ENCODE data around the gene P2RY2. TPM values are rescaled to one million over a fixed set of nuclear protein-coding genes. Genes with fewer than 3 reads are reported as not detected.

Gene P2RY2
- total RNA-seq, 1 experiment from 2014 or later, result 2.9 TPM

DNA sequence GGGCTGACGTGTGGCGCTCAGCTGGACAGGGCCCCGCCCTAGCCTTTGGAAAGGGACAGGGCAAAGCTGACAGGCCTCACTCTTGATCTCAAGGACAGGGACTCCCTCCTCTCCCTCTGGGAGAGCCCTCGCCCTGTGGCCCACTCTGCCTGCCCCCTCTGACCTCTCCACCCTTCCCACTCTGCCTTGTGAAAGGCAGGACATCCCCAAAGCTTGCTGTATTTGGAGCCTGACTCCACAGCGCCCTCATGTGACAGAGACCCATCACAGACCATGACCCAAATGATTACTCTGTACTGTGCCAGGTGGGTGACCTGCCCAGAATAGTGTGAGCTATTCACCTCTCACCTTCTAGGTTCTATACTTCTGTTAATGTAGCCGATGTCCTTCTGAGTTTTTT lies 18.8 kb downstream of the P2RY2 start:
- H3K4me2 ChIP-seq (ENCODE audit: low read length), result no peak overlapping the region
- H3K36me3 ChIP-seq (ENCODE audit: control insufficient read depth in 1 of 2, insufficient read depth in 2 of 2, low read length in 2 of 2), result no peaks in the 10 kb centered on the region
- H3K4me3 ChIP-seq (replicated peaks in 1 of 2; ENCODE audit: low read depth in 1 of 2, low read length in 2 of 2), result no peak overlapping the region
- H3K9me3 ChIP-seq (ENCODE audit: control insufficient read depth in 1 of 2, insufficient read depth in 1 of 2, low read depth in 1 of 2, low read length in 2 of 2), result no peaks in the 10 kb centered on the region
- POLR2A ChIA-PET, result interaction anchor here (0.6 kb wide), 1 partner anchor 71 kb away, joined by 3 read pairs; no protein-coding TSS in a partner anchor
- no peaks in the 10 kb centered on the region for H3K79me2 ChIP-seq (ENCODE audit: insufficient read depth, low read length)
- H3K9me2 ChIP-seq (ENCODE audit: insufficient read depth), result no peaks in the 10 kb centered on the region
- H3K27ac ChIP-seq (ENCODE audit: low read depth, low read length), result no peak overlapping the region
- H4K20me1 ChIP-seq (ENCODE audit: insufficient read depth), result no peaks in the 10 kb centered on the region
- CTCF ChIA-PET, result interaction anchor here (1.0 to 2.6 kb wide), 21 partner anchors 9 to 424 kb away, joined by 3 to 35 read pairs (median 5); no protein-coding TSS in a partner anchor
- peaks cover 0 to 14% of the 10 kb centered on the region in 2 experiments; a peak in 1 of 4 replicates for H3K4me1 ChIP-seq (ENCODE audit: control insufficient read depth in 1 of 2, insufficient read depth in 2 of 2, low read length in 2 of 2)
- BruUV-seq (replicated peaks), result no TSS peak
- intact Hi-C loops (cut with micrococcal nuclease), result loop anchor here (1.0 kb wide), 1 partner anchor 52 kb away; no protein-coding TSS in a partner anchor
- TF ChIP-seq YY1 (IDR thresholded peaks at IDR 0.05; ENCODE audit: extremely low read depth, insufficient replicate concordance, low read depth, low read length) (peak; percentile 44), EZH2 (IDR thresholded peaks at IDR 0.05) (no peak), RAD21 (IDR thresholded peaks at IDR 0.05; ENCODE audit: low read depth) (peak; percentile 92), ELF1 (IDR thresholded peaks at IDR 0.05; ENCODE audit: borderline replicate concordance, low read depth) (no peak)
- TF ChIP-seq, protein P1, sequence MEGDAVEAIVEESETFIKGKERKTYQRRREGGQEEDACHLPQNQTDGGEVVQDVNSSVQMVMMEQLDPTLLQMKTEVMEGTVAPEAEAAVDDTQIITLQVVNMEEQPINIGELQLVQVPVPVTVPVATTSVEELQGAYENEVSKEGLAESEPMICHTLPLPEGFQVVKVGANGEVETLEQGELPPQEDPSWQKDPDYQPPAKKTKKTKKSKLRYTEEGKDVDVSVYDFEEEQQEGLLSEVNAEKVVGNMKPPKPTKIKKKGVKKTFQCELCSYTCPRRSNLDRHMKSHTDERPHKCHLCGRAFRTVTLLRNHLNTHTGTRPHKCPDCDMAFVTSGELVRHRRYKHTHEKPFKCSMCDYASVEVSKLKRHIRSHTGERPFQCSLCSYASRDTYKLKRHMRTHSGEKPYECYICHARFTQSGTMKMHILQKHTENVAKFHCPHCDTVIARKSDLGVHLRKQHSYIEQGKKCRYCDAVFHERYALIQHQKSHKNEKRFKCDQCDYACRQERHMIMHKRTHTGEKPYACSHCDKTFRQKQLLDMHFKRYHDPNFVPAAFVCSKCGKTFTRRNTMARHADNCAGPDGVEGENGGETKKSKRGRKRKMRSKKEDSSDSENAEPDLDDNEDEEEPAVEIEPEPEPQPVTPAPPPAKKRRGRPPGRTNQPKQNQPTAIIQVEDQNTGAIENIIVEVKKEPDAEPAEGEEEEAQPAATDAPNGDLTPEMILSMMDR (IDR thresholded peaks at IDR 0.05 in 2 of 3, conservative IDR thresholded peaks at IDR 0.05 in 1 of 3; ENCODE audit: borderline replicate concordance in 1 of 3, insufficient read depth in 1 of 3, low read depth in 2 of 3, low read length in 2 of 3), result peak; percentile 86 to 90 (median 86)
- RAD21 ChIA-PET (ENCODE audit: low non-redundant PET in 1 of 2, low total read pairs in 2 of 2, uncharacterized antibody in 2 of 2, unreplicated experiment in 2 of 2), result interaction anchor here (1.1 to 1.3 kb wide), 3 partner anchors 50 to 52 kb away, joined by 3 to 9 read pairs (median 4); no protein-coding TSS in a partner anchor
- ATAC-seq (peak; percentile 88), DNase-seq (ENCODE audit: low read depth, low spot score) (peak; percentile 39)
- no peak overlapping the region for H2AFZ ChIP-seq (ENCODE audit: low read depth, low read length, poor library complexity, severe bottlenecking)
- no peaks in the 10 kb centered on the region for H3K27me3 ChIP-seq (ENCODE audit: insufficient read depth, low read length)
- no peak overlapping the region for H3K9ac ChIP-seq (ENCODE audit: low read length)

Measured in HCT116 (cell line).